ELR (cell line): ENCODE results near the gene C1orf116.
"Not testable (repeated sequence)": the region's sequence is repeated elsewhere in the genome, so short reads cannot be mapped to it uniquely, and the experiment has no call there.

Experiments used
- DNase-seq: peaks from one replicate; pipeline ENCODE4 v3.0.0-alpha.2; 2015; ENCODE audit warnings: low read depth

C1orf116 gene

DNA sequence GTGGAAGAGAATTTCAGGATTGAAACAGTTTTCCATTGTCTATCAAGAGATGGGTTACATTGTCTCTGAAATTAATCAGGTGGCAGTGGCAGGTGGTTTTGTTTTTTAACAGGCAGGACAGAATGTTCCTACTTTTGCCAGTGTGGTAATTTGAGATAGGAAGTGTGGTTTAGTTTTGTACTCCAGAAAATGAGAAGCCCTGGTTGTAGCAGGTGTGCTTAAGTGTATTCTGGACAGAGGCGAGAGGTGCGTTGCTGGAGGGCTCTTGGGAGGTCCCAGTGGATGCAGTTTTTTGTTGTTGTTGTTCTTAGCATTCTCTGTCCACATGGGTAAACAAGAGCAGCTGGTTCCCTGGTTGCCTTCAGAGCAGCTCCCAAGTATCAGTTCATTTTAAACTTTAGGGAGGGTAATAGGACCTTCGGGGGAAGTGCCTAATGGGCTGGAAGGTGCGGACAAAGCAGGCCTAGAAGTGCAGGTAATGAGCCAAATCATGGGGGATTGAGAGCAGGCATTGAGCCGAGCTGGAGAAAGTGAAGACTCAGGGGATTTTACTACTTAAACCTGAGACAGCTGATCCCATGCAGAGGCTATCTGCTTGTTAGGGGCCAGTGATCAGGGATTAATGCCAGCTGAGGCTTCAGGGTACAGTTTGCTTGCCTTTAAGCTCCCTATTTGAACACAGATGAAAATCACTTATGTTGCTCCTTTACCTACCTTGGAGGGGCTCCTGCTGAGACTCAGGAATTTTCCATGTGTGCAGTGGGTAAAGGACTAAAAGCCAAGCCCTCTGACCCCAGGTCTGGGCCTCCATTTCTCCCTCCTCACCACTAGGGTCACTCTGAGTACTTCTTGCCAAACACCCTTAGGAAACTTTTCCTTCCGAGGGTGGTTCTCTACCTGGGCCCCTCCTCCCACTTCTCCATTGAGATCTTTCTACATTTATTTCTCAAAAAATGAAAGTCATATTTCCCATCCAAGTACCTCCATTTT, 26.6 kb upstream of the C1orf116 start:
- no peak for DNase-seq

GRCh38 chr1:207058252-207058651, 25.7 kb upstream of the C1orf116 start:
- no peak for DNase-seq

GRCh38 chr1:207056673-207057072, 24.1 kb upstream of the C1orf116 start:
- DNase-seq: no peak

DNA sequence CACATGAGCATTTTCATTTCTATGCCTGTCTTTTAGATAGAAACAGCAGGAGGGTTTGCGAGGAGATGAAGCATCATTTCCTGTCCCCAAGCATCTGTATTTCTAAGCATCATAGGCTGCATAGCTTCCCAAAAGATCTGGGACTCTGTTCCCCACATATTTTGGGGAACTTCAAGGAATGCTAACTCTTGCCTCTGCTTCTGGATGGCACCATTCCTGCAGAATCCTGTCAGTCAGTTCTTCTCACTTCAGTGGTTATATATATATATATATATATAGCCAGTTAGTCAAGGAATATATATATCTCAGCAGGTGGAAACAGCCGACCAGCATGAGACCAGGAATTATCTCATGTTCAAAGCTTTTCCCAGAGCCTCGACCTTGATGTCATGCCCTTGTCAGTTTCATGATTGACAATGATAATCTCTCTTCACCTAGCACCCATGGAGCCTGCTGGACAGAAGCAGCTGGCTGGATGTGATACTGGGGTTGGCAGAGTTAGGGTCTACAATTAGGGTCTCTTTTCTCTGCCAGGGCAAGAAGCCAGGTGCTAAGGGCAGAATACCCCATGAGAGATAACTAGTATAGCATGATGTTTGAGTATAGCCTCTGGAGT, 22.9 kb upstream of the C1orf116 start:
- DNase-seq: no peak

DNA sequence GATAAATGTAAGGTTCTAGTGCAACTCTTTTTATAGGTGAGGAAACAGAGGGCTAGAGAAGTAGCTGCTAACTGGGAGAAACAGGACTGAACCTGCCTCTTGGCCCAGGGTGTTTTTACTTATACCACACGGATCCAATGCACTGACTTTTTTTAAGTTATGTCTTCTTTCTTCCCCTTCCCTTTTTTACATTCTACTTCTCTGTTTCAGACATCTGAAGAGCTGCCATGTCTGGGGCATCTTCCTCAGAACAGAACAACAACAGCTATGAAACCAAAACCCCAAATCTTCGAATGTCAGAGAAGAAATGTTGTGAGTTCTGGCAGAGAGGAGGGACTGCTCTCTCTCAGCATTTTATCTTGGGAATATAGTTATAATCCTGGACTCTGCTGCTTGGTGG, 21.9 kb upstream of the C1orf116 start:
- no peak for DNase-seq

DNA sequence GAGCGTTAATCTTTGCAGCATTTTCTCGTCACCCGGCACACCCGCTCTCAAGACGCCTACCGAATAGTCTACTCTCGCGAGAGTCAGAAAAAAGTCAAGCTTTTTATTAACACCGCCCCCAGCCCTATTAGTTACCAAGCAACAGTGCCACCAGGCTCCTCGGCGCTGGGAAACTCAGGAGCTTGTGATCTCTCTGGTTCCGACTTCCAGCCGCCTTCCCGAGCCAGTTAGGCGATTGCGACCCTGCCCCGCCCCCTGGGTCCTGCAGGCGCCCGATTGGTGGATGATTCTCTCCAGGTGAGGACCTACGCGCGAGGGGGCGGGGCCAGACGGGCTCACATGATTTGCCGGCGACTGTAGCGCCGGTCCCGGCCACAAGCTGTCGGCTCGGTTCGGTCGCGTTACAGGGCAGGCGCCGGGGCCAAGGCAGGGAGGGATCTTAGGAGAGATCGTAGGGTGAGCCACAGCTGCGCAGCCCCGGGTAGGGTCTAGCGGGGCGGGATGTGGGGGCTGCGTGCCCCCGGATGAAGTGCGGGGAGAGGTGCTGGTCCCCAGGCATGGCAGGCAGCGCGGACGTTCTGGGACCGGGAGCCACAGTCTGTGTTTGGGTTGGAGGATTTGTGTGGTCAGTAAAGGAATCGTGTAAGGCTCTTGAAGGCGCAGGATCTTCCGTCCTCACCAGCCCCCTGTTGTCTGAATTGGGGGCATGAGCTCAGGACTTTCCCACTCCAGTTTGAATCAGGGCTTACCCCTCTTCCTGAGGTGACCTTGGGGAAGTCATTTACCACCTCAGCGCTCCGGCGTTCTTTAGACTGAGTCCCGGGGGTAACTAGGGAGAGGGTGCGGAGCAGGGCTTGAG, 20.6 kb upstream of the C1orf116 start, which contains the start of gene PFKFB2:
PFKFB2 (plus strand) TSS at position 365 of the 859 bp plus-strand sequence. CDS start 1,443 bp downstream, outside the sequence.
- DNase-seq: peak; percentile 88

DNA sequence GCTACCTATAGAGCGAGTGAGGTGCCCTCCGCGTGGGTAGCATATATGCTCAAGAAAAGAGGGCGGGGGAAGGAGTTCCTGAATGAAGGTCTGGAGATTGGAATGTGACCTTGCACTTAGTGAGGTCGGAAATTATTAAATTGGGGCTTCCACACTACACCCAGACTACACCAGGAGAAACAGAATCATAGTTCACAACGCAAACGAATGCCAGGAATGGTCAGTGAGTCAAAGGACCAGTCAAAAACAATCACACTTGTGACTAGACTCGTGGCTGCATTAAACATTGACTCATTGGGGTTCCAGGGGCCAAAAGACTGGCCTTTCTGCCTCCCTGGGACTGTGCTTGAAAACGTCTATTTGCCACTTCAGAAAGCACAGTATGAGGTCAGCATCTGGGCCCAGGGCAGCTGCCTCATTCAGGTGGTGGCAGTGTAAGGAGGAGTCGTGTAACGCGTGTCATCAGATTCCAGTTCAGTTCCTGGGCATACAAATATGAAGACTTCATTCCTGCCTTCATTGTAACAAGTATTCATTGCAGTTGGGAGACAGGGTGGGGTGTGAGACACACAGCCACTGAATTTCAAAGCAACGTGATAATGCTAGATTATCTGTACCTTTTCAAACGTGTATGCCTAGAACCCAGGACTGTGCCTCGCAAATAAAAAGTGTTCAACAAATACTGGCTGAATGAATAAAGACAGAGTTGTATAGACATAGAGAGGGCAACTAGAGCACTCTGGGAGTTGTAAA, 18.8 kb upstream of the C1orf116 start, which contains the start of gene YOD1:
YOD1 (minus strand) TSS at position 18 of the 753 bp plus-strand sequence. CDS start 178 bp downstream, outside the sequence.
- DNase-seq: peak; percentile 83

DNA sequence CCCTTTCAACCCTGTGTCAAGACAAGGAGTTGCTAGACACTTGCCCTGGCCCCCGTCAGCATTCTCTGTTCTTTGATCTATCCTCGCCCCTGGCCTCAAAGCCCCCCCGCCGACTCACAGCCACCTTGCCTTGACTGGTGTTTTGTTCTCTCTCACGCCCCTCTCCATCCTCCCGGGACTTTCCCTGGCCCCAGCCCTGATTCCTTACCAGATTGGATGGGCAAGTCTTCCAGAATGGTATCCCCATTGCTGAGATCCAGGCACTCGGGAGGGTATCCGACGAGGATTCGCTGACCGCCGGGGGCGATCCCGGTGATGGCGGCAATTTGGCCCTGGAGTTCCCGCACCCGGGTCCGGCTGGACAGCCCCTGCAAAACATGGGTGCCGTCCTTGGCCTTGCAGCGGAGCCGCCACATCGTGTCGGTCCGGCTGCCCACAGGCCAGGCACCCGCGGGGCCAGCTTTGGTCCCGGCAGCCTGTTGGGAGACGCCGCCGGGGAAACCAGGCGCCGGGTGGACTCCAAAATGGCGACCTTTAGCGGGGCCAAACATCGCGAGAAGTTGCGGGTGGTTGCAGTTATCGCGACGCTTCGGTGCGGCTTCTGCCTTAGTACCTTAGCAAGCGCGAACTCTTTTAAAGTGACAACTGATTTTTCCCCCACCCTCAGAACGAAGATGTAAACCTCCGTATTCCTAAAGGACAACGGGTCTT, 18.1 kb upstream of the C1orf116 start:
- peak; percentile 92 for DNase-seq

- DNase-seq: peak; percentile 79
Measured at GRCh38 chr1:207049974-207050391, 17.4 kb upstream of the C1orf116 start.

DNA sequence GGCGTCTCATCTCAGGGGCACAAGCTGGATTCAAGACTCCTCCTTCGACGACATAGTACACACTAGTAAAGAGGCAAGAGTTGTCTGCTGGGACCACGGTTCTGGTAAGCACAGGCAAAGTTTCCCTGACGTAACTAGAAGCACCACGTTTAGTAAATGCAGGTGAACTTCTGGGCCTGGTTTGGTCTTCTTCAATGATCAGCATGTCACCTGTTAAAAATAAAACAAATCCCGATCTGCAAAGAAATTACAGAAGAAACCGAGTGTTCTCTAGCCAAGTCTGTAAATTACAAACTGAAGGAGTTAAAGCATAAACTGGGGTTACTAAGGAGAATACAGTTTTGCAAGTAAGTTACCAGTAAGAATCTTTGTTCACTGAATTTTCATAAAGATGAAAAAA, 17.0 kb upstream of the C1orf116 start:
- DNase-seq: no peak

- DNase-seq: no peak
Measured at GRCh38 chr1:207049054-207049453, 16.5 kb upstream of the C1orf116 start.

DNA sequence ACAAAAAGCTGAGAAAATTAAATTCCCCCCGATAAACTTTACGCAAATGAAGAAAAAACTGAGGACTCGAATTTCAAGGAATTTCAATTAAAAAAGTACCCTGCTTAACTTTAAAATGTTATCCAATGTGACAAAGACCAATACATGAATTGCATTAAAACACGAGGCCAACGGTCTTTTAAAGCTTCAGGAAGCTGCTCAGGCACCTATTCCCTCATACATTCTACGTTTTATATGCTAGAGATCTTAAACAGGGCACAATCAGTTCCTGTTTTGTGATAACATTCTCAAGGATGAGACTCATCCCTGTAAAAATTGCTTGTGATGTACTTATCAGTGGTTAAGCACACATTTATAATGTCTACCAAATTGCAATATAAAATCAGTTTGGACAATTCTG, 15.5 kb upstream of the C1orf116 start:
- no peak for DNase-seq

DNA sequence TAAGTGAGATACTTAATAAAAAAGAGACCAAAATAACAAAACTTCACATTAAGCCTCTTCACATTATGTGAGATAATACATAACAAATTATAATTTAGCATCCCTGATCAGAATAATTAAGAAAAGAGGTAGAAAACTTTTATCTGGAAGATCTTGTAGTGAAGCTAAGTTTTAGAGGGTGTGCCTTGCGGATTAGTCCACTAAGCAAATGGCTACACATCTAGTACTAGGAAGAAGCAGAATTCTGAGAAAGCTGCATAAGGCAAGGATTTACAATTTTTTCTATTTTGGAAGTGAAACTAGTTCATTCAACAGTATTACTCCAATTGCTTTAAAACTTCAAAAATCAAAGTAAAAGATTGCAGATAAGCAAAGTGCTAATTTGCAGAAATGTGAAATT, 14.9 kb upstream of the C1orf116 start:
- DNase-seq: no peak

DNA sequence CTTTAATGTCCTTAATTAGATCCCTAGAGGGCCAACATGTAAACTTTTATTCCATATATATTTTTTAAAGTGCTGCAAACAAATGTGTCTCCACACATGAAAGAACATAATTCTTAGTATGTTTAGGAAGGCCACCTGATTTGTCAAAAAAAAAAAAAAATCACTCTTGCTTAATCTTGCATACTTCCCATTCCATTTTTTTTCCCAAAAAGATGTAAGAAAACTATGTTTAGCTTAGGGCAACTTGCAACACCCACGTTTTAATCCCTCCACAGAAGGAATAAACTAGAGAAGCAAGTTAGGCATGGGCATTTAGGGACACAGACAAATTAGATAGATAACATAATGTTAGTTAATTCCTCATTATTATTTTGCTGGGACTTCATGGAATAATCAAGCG, 12.9 kb upstream of the C1orf116 start:
- DNase-seq: no peak

- not testable (repeated sequence) for DNase-seq
Measured at GRCh38 chr1:207041397-207041796, 8.8 kb upstream of the C1orf116 start.

DNA sequence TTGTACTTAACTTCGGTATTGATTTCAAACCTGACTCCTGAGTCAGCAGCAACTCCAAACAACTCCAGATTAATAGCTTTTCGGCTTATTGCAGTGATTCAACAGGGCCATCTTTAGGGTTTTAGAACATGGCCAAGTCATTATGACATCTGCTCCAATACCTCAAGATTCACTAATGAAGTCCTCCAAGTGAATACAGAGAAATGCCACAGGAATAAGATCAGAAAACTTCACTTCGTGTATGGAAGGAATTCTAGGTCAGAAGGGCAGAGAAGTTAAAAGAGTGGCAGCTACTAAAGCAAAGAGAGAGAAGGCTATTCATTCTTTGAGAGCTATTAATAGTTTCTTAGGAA, 7.6 kb upstream of the C1orf116 start:
- no peak for DNase-seq

- DNase-seq: no peak
Measured at GRCh38 chr1:207039380-207040180, 7.0 kb upstream of the C1orf116 start.

DNA sequence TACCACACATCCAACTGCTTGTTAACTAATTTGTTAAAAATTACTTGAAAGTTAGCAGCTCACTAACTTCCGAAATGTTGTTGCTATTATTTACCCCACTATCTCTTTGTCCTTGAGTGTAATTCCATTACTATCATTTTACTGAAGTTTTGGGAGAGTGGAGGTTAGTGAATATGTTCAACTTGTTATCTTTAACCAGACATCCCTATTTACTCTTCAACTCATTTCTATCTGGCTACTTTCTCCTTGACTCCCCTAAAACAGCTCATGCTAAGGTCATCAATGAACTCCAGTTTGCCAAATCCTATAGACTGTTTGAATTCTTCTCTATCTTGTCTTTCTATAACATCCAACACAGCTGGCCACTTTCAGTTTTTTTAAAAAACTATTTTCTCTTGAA, 4.3 kb upstream of the C1orf116 start:
- no peak for DNase-seq

DNA sequence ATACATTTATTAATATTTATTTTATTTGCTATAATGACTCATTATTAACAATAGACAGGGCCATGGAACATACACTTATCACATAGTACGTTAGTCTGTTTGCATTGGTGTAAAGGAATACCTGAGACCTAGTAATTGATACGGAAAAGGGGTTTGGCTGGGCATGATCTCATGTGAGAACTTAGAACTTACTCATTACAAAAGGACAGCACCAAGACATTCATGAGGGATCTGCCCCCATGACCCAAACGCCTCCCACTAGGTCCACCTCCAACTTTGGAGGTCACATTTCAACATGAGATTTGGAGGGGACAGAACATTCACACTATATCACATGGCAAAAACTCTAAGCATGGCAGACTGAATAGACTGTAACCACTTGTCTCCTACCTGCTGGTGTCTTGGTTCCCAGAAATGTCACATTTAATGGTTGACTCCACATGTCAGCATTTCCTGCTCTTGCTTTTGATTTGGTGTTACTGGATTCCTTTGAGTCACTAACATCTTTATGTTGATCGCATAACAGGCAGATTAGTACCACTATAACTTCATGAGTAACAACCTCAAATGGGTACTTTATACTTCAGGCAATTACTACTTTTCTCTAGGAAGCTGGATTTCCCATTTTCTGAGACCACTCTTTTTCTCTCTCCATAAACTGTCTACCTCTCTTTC, 3.5 kb upstream of the C1orf116 start:
- peak; percentile 71 for DNase-seq
